Epidermal melanocyte (primary cell): ENCODE results near the gene TBC1D12.
"Not testable (repeated sequence)": the region's sequence is repeated elsewhere in the genome, so short reads cannot be mapped to it uniquely, and the experiment has no call there.

Experiments used
- DNase-seq: peaks from one replicate; pipeline ENCODE4 v3.0.0; 2011; ENCODE audit warnings: low spot score; ENCODE audit not compliant: insufficient read length

Gene TBC1D12

GRCh38 chr10:94542282-94542681 lies 139.9 kb downstream of the TBC1D12 start:
- not testable (repeated sequence) for DNase-seq

- DNase-seq, result peak; percentile 84
Observed at GRCh38 chr10:94545391-94546048, 143.2 kb downstream of the TBC1D12 start, which contains the start of gene HELLS. TSS of gene HELLS (plus strand) at chr10:94545788. CDS start at chr10:94545922, 134 bp downstream.

GRCh38 chr10:94546049-94546900 lies 143.9 kb downstream of the TBC1D12 start:
- DNase-seq, result no peak

- no peak for DNase-seq
Observed at GRCh38 chr10:94546901-94547185, 144.5 kb downstream of the TBC1D12 start.

GRCh38 chr10:94549221-94549620 lies 146.9 kb downstream of the TBC1D12 start:
- DNase-seq, result no peak

GRCh38 chr10:94567714-94568307 lies 165.5 kb downstream of the TBC1D12 start:
- DNase-seq, result not testable (repeated sequence)

GRCh38 chr10:94571081-94571480 lies 168.7 kb downstream of the TBC1D12 start:
- no peak for DNase-seq

- DNase-seq, result no peak
Observed at GRCh38 chr10:94571528-94571927, 169.2 kb downstream of the TBC1D12 start.

- no peak for DNase-seq
Observed at GRCh38 chr10:94578790-94579189, 176.4 kb downstream of the TBC1D12 start.

GRCh38 chr10:94583124-94583523 lies 180.8 kb downstream of the TBC1D12 start:
- no peak for DNase-seq
